HG03175 (cell line): ENCODE data around the gene ERFL.

Source experiments
- ATAC-seq: cut with Tn5 transposase; IDR thresholded peaks from one replicate; pipeline ENCODE4 v1.9.1; 2021; ENCODE audit warnings: mild to moderate bottlenecking, moderate library complexity; ENCODE audit not compliant: unreplicated experiment

The ERFL gene

GRCh38 chr19:41861116-41861768 is 67.0 kb downstream of the ERFL start:
- no peak for ATAC-seq

GRCh38 chr19:41860419-41861115 is 67.7 kb downstream of the ERFL start:
- ATAC-seq = peak; percentile 40

GRCh38 chr19:41859618-41860418 is 68.4 kb downstream of the ERFL start, which contains the start of gene RPS19:
Gene RPS19 (plus strand): TSS chr19:41860255. CDS start chr19:41860775, 520 bp downstream.
- ATAC-seq = peak; percentile 78

GRCh38 chr19:41859213-41859617 is 69.0 kb downstream of the ERFL start:
- ATAC-seq = no peak
